SK-N-SH (cell line): Measurements from ENCODE around the gene FAM43A.

Source experiments
- ELF1 ChIP-seq: IDR thresholded peaks from 2 replicates; pipeline ENCODE4 v1.4.0; 2012
- EZH2phosphoT487 ChIP-seq: fragments of 200-600 bp; sonication (generic); IDR thresholded peaks from 2 replicates; pipeline ENCODE4 v1.6.1; 2017; ENCODE audit warnings: low read depth, mixed run types, mild to moderate bottlenecking, antibody characterized with exemption, moderate library complexity, borderline replicate concordance
- JUND ChIP-seq: IDR thresholded peaks from 2 replicates; pipeline ENCODE4 v1.4.0; 2012
- MEF2A ChIP-seq: IDR thresholded peaks from 2 replicates; pipeline ENCODE4 v1.4.0; 2012; ENCODE audit warnings: low read depth, borderline replicate concordance
- POLR2AphosphoS5 ChIP-seq: IDR thresholded peaks from 2 replicates; pipeline ENCODE4 v1.6.1; 2012; ENCODE audit warnings: low read depth, low read length
- RFX5 ChIP-seq: IDR thresholded peaks from 2 replicates; pipeline ENCODE4 v1.6.1; 2012; ENCODE audit warnings: mild to moderate bottlenecking, improper control_type of control experiment, low read length
- RXRA ChIP-seq: IDR thresholded peaks from 2 replicates; pipeline ENCODE4 v1.4.0; 2012; ENCODE audit warnings: low read depth, mild to moderate bottlenecking, borderline replicate concordance
- SIN3A ChIP-seq: IDR thresholded peaks from 2 replicates; pipeline ENCODE4 v1.6.1; 2012; ENCODE audit warnings: low read depth, mild to moderate bottlenecking, low read length, moderate library complexity, borderline replicate concordance
- TEAD4 ChIP-seq: IDR thresholded peaks from 2 replicates; pipeline ENCODE4 v1.4.0; 2012; ENCODE audit warnings: mild to moderate bottlenecking, borderline replicate concordance; ENCODE audit not compliant: insufficient read depth
- YY1 ChIP-seq: IDR thresholded peaks from 2 replicates; pipeline ENCODE4 v1.4.0; 2012; ENCODE audit warnings: low read depth, mild to moderate bottlenecking
- TF ChIP-seq, protein P1 (sequence below): fragments of 200-600 bp; sonication (generic); IDR thresholded peaks from 2 replicates; pipeline ENCODE4 v1.6.1; 2017; ENCODE audit warnings: antibody characterized with exemption, mild to moderate bottlenecking, moderate library complexity
- TF ChIP-seq, protein P2 (sequence below): IDR thresholded peaks from 2 replicates; pipeline ENCODE4 v1.4.0; 2012; ENCODE audit warnings: low read depth, borderline replicate concordance
- TF ChIP-seq, protein P3 (sequence below): IDR thresholded peaks from 2 replicates; pipeline ENCODE4 v1.4.0; 2012; ENCODE audit warnings: low read depth

DNA sequence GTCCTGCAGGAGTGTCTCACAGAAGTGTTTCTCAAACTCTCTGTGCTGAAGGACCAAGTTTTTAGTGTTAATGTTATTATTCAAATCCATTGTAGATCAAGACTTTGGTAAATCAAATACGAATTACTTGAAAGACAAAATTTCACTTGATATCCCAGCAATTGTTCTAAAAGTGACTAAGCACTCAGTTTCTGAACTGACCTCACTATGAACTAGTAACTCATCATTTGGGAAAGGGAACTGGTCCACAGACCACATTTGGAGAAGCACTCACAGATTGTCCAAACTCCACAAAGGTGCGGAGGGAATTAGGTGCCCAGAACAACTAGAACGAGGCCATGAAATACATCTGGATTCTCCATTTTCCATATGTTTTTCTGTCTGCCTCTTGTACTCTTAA is 25.6 kb downstream of the FAM43A start:
- TF ChIP-seq, protein P1, sequence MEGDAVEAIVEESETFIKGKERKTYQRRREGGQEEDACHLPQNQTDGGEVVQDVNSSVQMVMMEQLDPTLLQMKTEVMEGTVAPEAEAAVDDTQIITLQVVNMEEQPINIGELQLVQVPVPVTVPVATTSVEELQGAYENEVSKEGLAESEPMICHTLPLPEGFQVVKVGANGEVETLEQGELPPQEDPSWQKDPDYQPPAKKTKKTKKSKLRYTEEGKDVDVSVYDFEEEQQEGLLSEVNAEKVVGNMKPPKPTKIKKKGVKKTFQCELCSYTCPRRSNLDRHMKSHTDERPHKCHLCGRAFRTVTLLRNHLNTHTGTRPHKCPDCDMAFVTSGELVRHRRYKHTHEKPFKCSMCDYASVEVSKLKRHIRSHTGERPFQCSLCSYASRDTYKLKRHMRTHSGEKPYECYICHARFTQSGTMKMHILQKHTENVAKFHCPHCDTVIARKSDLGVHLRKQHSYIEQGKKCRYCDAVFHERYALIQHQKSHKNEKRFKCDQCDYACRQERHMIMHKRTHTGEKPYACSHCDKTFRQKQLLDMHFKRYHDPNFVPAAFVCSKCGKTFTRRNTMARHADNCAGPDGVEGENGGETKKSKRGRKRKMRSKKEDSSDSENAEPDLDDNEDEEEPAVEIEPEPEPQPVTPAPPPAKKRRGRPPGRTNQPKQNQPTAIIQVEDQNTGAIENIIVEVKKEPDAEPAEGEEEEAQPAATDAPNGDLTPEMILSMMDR, result no peak
- no peak for TF ChIP-seq JUND
- TF ChIP-seq, protein P2, sequence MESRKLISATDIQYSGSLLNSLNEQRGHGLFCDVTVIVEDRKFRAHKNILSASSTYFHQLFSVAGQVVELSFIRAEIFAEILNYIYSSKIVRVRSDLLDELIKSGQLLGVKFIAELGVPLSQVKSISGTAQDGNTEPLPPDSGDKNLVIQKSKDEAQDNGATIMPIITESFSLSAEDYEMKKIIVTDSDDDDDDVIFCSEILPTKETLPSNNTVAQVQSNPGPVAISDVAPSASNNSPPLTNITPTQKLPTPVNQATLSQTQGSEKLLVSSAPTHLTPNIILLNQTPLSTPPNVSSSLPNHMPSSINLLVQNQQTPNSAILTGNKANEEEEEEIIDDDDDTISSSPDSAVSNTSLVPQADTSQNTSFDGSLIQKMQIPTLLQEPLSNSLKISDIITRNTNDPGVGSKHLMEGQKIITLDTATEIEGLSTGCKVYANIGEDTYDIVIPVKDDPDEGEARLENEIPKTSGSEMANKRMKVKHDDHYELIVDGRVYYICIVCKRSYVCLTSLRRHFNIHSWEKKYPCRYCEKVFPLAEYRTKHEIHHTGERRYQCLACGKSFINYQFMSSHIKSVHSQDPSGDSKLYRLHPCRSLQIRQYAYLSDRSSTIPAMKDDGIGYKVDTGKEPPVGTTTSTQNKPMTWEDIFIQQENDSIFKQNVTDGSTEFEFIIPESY, result no peak
- TF ChIP-seq POLR2AphosphoS5, result no peak
- TF ChIP-seq YY1, result no peak
- no peak for TF ChIP-seq TEAD4
- TF ChIP-seq EZH2phosphoT487, result no peak
- TF ChIP-seq MEF2A, result no peak
- TF ChIP-seq, protein P3, sequence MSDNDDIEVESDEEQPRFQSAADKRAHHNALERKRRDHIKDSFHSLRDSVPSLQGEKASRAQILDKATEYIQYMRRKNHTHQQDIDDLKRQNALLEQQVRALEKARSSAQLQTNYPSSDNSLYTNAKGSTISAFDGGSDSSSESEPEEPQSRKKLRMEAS, result no peak
- no peak for TF ChIP-seq ELF1
- no peak for TF ChIP-seq RFX5
- no peak for TF ChIP-seq SIN3A
- no peak for TF ChIP-seq RXRA
